ENCODE measurements around the gene CEP85. TPM values are rescaled to one million over a fixed set of nuclear protein-coding genes. Genes with fewer than 3 reads are reported as not detected.
A peak's percentile ranks its signal among the peaks of the same experiment; 100 is the strongest.

The CEP85 gene
- total RNA-seq, 1 donor from 2014 or later: 4.2 TPM

DNA sequence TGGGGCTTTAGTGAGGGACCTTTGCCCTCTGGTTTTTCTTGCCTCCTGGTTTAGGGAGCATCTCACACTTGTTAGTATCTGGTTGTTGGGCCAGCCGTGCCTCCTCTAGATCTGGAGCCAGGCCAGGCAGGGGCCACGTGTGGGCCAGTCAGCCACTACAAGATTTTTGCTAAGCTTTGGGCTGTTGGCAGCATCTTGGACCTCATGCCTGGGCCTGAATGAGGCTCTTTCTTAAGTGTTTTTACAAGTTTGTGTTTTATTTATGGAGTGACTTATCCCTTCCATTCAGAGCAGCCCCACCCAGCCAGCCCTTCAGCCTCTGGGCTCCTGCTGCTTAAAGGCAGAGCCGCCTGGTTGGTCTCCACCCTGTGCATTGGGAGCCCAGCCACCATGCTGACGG is 44.3 kb downstream of the CEP85 start:
- no peak for DNase-seq (ENCODE audit: low read depth in 2 of 2)

DNA sequence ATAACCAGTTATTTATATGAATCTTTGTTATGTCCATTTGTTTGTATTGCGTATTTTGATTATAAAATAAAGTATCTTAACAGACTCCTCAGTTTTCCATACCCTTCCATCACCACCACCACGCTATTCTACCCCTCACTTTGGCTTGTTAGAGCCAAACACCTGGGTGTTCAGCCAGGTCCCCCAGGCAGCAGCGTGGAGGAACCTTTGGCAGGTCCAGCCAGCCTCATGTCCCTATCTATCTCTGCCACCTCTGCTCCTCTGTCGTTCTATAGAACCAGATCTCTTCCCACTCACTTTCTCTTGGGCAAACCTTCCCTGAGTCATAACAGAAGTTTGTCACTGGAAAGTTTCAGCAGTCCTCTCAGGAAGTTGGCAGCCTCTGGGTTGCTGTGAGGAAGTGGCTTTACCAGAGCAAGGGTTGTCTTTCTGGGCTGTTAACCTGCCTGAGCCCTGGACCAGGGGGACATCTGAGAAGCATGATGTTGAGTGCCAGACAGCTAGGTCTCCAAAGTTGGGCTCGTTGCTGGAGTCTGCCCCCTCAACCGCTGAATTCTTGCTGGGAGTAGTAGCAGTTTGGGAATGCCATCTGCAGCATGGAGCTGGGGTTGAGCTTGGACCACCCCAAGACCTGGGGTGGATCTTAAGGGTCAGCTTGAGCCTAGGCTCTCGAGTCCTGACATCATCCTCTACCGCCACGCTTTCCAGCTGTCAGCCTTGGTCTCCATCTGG is 44.9 kb downstream of the CEP85 start:
- DNase-seq (ENCODE audit: low read depth in 2 of 2): peak; percentile 59 to 63

DNA sequence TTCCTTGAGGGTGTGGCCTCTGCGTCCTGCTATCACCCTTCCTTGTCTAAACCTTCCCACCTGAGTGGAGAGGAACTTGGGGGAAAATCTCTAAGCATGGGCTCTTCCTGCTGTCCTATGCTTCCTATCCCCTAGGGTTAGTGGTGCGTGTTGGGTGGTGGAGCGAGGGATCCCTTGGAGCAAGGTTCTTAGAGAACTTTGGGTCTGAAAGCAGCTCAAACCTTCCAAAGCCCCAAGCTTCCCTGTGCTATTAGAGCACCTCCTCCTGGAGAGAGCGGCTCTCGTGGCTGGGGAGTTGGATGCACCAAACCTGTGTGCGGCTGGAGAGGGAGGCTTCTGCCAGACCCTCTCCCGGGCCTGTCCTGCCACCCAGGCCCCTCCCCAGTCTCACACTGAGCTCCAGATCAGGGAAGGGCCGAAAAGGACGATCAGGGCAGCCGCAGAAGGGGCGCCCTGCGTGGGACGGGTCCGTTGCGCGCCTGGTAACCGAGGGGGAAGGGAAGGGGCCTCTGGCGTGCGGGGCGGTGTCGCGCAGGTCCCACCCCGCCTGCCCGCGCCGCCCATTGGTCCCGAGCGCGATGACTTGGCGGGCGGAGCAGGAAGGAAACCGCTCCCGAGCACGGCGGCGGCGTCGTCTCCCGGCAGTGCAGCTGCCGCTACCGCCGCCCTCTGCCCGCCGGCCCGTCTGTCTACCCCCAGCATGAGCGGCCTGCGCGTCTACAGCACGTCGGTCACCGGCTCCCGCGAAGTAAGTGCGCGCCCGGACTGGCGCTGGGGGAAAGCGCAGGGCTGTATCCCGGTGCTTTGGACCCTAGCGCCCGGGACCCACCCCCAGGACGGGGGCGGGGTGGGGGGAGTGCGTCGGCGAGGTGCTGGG is 45.7 kb downstream of the CEP85 start, which contains the start of gene SH3BGRL3:
Gene SH3BGRL3, plus strand, starts transcription at position 631 of the 877 bp plus-strand sequence. Its CDS starts 70 bp downstream, at position 701.
- DNase-seq (ENCODE audit: low read depth in 2 of 2): peak; percentile 88 to 89

DNA sequence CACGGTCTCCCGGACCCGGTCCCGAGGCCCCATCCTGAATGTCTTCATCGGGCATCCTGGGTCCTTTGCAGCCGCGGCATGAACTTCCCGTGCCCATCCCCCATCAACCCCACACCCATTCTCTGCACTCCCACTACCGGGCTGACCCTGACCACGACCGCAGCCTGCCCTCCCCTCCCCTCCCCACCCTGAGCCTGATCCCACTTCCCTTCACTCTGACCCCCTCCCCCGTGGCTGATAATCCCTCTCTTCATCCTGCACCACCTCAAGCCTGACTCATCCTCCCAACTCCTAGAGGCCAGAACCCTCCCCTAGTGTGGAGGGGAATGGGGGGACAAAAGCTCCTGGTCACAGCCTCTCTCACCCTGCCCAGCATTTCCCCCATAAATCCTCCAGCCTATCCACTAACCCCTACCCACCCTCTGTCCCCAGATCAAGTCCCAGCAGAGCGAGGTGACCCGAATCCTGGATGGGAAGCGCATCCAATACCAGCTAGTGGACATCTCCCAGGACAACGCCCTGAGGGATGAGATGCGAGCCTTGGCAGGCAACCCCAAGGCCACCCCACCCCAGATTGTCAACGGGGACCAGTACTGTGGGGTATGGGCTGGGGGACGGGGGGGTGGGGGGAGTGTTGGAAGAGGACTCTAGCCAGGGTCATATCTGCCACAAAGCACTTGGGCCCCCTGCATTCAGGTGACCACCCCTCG is 46.5 kb downstream of the CEP85 start:
- DNase-seq (ENCODE audit: low read depth in 2 of 2): peak in 1 of 2 donors; percentile 25

DNA sequence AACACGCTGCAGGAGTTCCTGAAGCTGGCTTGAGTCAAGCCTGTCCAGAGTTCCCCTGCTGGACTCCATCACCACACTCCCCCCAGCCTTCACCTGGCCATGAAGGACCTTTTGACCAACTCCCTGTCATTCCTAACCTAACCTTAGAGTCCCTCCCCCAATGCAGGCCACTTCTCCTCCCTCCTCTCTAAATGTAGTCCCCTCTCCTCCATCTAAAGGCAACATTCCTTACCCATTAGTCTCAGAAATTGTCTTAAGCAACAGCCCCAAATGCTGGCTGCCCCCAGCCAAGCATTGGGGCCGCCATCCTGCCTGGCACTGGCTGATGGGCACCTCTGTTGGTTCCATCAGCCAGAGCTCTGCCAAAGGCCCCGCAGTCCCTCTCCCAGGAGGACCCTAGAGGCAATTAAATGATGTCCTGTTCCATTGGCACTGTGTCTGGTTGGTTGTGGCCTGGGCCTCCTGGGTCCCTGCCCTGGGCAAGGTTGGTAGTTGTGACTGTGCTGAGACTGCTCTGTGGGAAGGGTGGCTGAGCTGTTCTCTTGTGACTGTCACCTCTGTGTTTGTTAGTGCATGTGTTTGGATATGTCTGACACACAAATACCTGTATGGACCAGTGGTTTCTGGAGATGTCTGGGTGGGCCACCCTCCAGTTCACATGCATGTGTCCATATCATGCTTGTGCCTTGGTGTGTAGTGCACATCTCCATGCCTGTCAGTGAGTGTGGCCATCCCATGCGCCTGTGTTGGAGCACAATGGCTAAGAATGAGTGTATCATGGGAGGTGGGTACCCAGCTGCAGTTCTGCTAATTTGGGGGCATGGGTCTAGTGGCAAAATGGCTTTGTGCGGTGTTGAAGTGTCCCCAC is 47.3 kb downstream of the CEP85 start:
- no peak for DNase-seq (ENCODE audit: low read depth in 2 of 2)

DNA sequence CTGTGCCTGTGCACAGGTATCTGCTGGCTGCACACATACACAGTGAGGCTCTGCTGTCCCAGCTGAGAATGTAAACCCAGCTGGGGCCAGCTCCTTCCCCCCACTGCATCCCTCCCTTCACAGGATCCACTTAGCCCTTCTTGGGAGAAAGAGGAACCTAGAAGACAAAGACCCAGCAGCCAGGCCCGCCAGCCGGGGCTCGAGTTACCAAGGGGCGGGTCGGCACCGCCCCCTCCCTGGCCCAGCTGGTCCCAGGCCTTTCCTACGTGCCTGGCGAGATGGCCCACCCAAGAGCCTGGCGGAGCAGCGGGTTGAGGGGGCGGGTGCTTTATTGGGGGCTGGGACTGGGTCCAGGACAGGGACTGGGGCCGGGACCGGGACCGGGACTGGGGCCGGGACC is 48.0 kb downstream of the CEP85 start:
- peak in 1 of 2 donors; percentile 20 for DNase-seq (ENCODE audit: low read depth in 2 of 2)

DNA sequence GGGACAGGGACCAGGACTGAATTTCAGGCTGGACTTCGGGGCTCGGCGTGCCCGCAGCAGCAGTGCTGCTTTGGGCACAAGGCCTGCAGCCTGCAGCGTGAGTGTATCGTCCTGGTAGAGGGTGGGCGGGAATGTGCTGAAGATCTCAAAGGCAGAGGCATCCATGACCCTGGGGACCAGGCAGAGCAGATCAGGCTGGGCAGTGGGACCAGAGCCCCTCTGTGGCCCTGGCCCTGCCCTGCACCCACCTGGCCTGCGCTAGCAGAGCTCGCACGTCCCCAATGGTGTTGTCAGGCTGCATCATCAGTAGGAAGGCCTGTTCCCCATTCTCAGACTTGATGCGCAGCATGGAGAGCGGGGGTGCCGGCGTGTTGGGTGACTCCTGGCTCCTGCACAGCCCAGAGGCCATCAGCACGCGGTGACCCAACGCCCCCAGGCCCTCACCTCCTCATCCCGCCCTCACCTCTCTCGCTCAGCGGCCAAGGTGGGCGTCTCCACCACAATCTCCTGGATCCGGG is 48.5 kb downstream of the CEP85 start:
- DNase-seq (ENCODE audit: low read depth in 2 of 2): no peak

DNA sequence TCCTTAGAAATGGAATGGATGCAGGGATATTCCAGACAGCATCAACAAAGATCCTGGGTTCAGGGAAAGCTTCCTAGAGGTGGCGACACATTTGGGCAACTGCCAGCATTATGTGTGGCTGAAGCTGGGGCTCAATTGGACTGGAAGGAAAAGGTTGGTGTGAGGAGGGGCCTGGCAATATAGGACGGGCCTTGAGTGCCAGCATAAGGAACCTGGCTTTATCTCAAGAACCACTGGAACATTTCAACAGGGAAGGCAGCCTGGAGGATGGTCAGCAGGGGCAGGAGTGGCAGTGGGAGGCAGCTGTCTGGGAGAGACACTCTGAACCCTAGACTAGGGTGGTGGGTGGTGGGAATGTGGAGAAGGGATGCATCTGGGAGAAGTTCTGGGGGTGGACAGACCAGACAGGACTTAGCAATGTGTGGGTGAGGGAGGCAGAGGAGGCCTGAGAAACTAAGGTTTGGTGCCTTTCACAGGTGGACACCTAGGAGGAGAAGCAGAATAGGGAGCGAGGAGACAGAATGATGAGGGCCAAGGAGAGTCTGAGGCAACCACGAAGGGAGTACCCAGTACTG is 49.4 kb downstream of the CEP85 start:
- DNase-seq (ENCODE audit: low read depth in 2 of 2): no peak

DNA sequence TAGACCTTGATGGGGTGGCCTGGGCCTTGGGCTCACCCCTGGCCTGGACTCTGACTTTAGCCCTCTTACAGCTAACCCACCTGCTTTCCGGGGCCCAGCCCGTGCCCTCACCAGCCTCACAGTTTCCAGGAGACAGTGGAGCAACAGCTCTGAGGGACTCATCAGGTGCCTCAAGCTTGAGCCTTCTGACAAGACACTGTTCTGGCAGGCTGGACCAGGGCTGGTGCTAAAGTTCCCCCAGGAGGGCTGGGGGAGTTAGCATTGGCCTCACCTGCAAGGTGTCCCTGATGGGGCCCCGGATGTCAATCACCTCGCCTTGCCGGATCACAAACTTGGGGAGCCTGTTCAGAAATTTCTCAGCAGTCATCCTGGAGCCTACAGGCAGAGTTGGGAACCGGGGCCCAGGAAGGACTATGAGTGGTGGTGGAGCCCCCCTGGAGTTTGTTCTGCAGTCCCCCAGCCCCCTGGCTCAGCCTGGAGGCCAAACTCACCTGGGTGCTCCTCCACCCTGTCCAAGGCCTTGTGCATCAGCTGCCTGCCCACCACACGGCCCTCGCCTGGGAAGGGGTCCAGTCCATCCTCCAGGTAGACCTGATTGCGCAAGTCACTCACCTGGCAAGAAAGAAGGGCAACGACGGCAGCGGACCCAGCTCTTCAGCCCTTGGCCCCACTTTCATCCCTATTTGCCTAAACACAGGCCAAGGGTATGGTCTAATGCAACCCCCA is 50.0 kb downstream of the CEP85 start:
- DNase-seq (ENCODE audit: low read depth in 2 of 2): no peak

DNA sequence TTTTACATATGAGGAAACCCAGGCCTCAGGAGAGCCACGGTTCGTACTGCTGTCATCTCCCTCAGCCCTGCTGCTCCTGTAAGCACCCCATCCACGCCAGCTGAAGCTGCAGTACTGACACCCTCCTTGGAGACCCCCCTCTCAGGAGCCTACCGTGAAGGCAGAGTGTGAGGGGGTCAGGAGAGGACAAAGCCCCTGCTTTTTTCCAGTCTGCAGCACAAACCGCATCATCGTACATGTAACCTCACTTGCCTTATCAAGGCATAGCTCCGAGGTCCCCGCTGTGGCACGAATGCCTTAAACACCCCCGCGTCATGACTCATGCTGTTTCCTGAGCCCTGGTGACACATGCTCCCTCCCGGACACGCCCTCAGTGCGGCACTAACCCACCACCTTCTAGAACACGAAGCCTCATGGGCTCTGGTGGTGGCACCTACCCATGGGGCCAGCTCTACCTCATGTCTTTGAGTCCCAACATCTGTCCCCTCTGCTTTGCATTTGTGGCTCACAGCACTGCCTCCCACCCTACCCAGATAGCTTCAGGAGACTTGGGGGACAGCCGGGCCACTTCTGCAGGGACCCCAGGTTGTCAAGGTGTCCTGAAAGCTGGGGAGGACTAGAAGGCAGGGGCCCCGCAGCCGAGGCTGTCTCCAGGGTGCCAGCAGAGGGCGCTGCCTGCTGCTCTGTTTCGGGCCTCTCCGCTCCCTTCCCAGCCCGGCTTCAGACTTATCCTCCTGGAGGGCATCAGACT is 50.8 kb downstream of the CEP85 start:
- DNase-seq (ENCODE audit: low read depth in 2 of 2): peak; percentile 71 to 91

DNA sequence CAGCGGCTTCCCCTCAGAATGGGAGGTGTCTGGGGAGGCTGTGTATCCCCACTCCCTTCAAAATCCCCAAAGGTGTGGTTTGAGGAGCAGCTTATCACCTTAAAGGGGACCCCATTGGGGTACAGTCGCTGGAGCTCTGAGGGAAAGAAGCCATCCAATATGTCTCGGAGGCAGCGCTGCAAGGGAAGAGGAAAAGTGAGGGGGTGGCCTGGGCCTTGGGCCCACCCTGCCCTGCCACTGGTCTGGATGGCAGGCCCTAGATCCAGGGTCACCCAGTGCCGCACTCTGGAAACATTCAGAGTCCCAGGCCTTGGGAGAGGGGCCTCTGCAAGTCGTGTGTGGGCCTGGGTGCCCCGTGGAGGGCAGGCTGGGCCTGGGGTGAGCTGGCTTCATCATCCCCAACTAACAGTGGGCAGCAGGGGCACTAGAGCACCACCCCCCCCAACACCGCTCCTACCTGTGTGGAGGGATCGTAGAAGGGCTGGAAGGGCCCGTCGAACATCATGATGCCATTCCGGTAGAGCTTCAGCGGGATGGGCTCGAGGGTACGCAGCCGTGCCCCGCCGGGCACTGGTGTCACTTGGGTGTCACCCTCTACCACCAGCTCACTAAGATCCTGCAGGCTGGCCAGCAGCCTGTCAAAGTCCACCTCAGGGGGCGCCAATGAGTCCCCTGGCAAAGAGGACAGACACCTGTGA is 51.5 kb downstream of the CEP85 start:
- peak; percentile 29 to 54 for DNase-seq (ENCODE audit: low read depth in 2 of 2)

DNA sequence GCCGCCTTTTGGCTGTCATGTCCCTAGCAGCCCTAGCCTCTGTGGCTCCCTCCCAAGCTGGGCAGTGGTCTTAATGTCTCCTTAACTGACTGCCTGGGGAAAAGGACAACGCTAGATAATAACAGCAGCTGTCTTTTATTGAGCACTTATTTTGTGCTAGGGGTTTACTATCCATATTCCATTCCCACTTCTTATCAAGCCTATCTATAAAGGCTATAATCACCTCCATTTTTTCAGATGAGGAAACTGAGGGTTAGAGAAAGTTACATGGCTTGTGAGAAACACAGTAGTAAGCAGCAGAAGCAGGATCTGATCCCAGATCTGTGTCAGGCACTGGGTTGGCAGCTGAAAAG is 52.0 kb downstream of the CEP85 start:
- no peak for DNase-seq (ENCODE audit: low read depth in 2 of 2)

DNA sequence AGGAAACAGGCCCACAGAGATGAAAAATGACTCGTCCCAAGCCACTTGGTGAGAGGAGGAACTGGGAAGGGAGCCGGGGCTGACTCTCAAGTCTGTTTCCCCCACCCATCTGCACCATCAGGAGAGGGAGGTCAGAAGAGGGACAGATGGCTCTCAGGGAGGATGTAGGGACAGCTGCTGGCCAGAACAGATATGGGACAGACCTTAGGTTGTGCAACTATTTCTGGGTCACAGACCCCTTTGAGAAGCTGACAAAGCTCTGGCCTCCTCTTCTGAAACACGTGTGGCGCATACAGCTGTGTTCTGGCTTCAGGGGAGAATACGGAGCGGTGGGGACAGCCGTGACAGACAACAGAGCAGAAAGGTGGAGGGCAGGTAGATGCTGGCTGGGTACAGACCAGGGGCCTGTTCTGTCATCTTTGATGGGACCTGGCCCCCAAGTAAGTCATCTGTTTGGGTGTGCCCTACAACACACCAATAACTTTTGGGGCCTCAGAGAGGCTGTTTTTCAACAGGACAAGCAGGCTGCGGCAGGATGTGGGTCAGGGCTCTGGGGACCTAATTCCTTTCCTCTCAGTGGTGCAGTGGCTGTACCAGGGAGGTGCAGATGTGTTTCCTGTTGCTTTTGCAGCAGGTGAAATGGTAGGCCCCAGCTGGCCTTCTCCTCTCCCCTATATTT is 53.2 kb downstream of the CEP85 start:
- no peak for DNase-seq (ENCODE audit: low read depth in 2 of 2)

DNA sequence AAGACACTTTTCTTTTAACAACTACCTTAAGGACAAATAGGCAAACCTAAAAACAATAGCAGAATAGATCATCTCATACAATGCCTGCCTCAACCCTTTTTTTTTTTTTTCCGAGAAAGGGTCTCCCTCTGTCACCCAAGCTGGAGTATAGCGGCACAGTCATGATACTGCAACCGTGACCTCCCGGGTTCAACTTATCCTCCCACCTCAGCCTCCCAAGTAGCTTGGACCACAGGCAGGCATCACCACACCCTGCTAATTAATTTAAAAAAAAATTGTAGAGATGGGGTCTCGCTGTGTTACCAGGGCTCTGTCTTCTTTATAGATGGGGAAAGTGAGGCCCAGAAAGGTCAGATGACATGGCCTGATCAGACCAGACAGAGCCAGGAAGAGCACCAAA is 53.8 kb downstream of the CEP85 start:
- DNase-seq (ENCODE audit: low read depth in 2 of 2): no peak

DNA sequence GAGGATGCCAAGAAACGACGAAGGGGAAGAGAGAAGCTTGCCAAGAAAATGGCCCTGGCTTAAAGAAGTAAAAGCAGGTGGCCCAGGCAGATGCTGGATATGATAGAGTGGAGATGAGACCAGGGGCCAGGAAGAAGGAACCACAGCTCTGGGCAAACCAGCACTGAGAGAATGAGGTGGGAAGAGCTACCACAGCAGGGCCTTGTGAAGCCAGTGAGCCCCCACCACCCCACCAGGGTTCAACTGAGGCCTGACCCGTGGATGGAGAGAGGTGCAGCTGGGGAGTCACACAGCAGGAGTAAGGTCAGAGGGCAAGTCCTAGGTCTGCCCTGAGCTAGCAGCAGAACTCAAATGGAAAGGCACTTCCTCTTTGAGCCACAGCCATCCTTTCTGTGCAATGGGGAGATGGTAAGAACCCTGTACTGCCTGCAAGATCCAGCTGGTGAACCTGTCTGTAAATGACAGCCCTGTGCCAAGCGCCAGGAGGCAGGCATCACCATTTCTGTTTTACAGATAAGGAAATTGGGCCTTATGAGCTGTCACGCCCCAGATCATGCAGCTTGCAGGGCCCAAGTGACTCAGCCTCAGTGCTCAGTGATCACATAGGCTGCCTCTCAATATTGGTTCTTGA is 54.4 kb downstream of the CEP85 start:
- DNase-seq (ENCODE audit: low read depth in 2 of 2): no peak

DNA sequence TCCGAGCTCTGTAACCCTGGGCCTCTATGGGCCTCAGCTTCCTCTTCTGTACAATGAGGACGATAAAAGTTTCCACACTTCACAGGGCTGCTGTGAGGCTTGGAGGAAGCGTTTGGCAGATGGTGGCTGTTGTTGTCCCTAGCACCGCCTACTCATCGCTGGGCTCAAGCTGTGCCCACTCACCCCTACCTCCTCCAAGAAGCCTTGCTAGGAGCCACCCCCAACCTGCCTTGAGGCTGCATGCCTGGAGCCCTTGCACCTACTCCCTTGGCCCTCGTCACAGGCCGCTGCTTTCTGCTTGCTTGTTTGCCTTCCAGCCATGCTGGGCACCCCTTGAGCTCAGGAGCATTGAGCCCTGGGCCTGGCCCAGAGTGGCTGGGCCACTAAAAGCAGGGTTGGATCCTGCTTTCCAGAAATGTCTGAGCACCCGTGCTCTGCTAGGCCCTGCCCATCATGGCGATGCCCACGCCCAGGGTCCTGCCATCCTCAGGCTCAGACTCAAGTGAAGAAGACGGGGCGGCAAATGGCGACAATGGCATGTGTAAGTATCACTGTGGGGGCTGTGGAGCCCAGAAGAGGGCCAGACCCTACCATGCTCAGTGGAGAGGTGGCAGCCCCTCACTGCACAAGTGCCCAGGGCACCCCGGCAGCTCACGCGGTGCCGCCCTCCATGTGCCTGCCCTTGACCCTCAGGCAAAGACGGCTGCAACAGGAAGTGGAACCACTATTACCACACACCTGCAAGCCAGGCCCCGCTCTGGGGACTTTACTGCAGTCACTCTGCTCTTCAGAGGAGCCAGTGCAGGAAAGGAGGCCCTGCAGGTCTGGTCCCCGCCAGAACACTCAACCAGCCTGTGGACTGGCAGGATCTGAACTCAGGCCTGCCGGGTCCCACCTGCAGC is 55.4 kb downstream of the CEP85 start:
- DNase-seq (ENCODE audit: low read depth in 2 of 2): no peak

All from lung microvascular endothelial cell (primary cell).